ENCODE results near the gene ADORA1.

The ADORA1 gene

DNA sequence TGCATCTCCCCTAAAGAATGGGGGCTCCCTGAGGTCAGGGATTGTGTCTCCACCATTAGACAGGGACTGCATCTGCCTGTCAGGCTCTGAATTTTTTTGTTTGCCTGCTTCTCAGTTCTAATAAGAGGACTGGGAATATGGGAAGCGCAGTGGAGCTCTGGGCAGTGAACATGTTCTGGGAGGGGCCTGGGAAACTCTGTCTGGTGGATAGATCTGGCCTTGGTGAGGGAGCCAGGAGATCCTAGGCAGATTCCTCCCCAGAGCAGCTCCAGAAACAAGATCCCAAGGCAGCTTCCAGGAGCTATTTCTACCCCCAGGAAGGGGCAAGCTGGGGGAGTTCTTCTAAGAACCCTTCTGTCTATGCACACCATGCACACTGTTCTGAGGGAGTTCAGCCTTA is 29.1 kb upstream of the ADORA1 start:
- no peaks in the 10 kb centered on the region for H4K20me1 ChIP-seq (ENCODE audit: insufficient read depth, low read length)
- H3K36me3 ChIP-seq (ENCODE audit: insufficient read depth, low read length) = no peaks in the 10 kb centered on the region
- TF ChIP-seq, protein P1, sequence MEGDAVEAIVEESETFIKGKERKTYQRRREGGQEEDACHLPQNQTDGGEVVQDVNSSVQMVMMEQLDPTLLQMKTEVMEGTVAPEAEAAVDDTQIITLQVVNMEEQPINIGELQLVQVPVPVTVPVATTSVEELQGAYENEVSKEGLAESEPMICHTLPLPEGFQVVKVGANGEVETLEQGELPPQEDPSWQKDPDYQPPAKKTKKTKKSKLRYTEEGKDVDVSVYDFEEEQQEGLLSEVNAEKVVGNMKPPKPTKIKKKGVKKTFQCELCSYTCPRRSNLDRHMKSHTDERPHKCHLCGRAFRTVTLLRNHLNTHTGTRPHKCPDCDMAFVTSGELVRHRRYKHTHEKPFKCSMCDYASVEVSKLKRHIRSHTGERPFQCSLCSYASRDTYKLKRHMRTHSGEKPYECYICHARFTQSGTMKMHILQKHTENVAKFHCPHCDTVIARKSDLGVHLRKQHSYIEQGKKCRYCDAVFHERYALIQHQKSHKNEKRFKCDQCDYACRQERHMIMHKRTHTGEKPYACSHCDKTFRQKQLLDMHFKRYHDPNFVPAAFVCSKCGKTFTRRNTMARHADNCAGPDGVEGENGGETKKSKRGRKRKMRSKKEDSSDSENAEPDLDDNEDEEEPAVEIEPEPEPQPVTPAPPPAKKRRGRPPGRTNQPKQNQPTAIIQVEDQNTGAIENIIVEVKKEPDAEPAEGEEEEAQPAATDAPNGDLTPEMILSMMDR (IDR thresholded peaks at IDR 0.05; ENCODE audit: low read length) = no peak
- TF ChIP-seq EZH2 (IDR thresholded peaks at IDR 0.05; ENCODE audit: borderline replicate concordance, low read length) = no peak
- H3K4me2 ChIP-seq (ENCODE audit: low read length) = no peak overlapping the region
- H3K4me3 ChIP-seq (ENCODE audit: low read depth, low read length, poor library complexity, severe bottlenecking) = no peak overlapping the region
- H2AFZ ChIP-seq (ENCODE audit: low read length) = no peak overlapping the region
- H3K9ac ChIP-seq (ENCODE audit: low read length) = no peak overlapping the region
- H3K27ac ChIP-seq (ENCODE audit: low read depth, low read length, poor library complexity, severe bottlenecking) = no peak overlapping the region
- H3F3A ChIP-seq (ENCODE audit: insufficient read depth, low read length) = no peaks in the 10 kb centered on the region
- H3K4me1 ChIP-seq (ENCODE audit: insufficient read depth, low read length, severe bottlenecking) = no peaks in the 10 kb centered on the region
- H3K27me3 ChIP-seq (ENCODE audit: insufficient read depth, low read length) = peaks cover 10% of the 10 kb centered on the region
- H3K79me2 ChIP-seq (ENCODE audit: insufficient read depth, low read length) = no peaks in the 10 kb centered on the region
- H3K9me2 ChIP-seq (ENCODE audit: low read depth, low read length) = no peaks in the 10 kb centered on the region
- H3K9me3 ChIP-seq (ENCODE audit: low read length) = peaks cover 7% of the 10 kb centered on the region; the same call in 1 of the 2 replicates

DNA sequence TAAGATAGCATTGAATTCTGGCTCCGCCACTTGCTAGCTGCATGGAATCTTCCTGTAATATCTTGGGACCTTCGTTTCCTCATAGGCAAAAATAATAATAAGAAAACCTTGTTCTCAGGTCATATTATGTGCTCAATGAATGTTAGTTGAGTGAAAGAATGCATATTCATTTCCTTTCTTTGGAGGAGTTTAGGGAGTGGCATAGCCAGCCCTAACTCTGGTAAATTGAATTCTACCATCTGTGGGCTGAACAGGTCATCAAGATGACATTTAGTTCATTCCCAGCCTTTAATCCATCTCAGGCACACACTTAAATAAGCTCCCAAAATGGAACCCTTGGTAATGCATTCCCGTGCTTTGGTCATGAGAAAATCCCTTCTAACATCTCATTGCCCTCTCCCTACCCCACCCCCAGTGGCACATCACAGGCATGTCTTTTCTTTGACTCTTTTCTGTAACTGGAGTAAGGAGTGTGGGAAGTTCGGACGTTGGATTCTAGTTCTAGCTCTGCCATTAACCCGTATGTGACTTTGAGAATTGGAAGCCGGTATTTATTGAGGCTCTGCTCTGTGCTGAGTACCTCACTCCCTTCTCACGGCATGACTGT is 28.5 kb upstream of the ADORA1 start:
- Histone ChIP-seq H3K4me2 (ENCODE audit: low read length) (no peak overlapping the region), H3K9me3 (ENCODE audit: low read length) (peaks cover 7% of the 10 kb centered on the region; the same call in 1 of the 2 replicates), H3K27ac (ENCODE audit: low read depth, low read length, poor library complexity, severe bottlenecking) (no peak overlapping the region), H3K36me3 (ENCODE audit: insufficient read depth, low read length) (no peaks in the 10 kb centered on the region), H3K79me2 (ENCODE audit: insufficient read depth, low read length) (no peaks in the 10 kb centered on the region), H4K20me1 (ENCODE audit: insufficient read depth, low read length) (no peaks in the 10 kb centered on the region), H3K9me2 (ENCODE audit: low read depth, low read length) (no peaks in the 10 kb centered on the region), H2AFZ (ENCODE audit: low read length) (no peak overlapping the region), H3K4me3 (ENCODE audit: low read depth, low read length, poor library complexity, severe bottlenecking) (no peak overlapping the region), H3K27me3 (ENCODE audit: insufficient read depth, low read length) (peaks cover 10% of the 10 kb centered on the region), H3F3A (ENCODE audit: insufficient read depth, low read length) (no peaks in the 10 kb centered on the region), H3K4me1 (ENCODE audit: insufficient read depth, low read length, severe bottlenecking) (no peaks in the 10 kb centered on the region), H3K9ac (ENCODE audit: low read length) (no peak overlapping the region)
- TF ChIP-seq EZH2 (IDR thresholded peaks at IDR 0.05; ENCODE audit: borderline replicate concordance, low read length) = no peak
- TF ChIP-seq, protein P1 (IDR thresholded peaks at IDR 0.05; ENCODE audit: low read length) = no peak

DNA sequence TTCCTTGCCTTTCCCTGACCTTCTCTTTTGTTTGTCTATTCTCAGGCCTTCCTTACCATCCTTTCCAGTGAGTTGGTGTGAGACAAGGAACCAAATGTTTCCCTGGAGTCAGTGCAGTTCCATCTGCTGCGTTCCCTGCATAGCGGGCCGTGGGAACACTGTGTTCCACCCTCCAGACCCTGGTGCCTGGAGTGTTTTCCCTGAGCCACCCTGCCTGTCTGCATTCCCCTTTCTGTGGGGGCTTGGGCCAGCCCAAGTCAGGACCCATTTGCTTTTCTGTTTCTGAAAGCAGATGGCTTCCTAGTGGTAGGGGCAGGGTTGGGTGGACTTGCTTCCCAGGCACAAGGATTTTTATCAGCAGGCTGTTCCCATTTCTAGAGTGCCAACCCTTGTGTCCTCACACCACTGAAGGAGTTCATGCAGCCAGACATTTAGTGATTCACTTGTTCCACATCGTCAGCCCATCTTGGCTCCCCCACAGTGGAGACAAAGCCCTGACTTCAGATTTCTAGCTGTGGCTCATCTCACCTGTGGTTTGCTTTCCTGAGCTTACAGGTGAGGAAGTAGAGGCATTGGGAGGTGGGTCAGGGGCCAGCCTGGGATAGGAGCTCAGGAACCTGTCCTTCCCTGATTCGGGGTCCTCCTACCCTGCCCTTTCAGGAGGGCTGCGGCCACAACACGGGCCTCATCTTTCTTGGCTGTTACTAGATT is 27.6 kb upstream of the ADORA1 start:
- H3K36me3 ChIP-seq (ENCODE audit: insufficient read depth, low read length) = no peaks in the 10 kb centered on the region
- H3K9me2 ChIP-seq (ENCODE audit: low read depth, low read length) = no peaks in the 10 kb centered on the region
- TF ChIP-seq EZH2 (IDR thresholded peaks at IDR 0.05; ENCODE audit: borderline replicate concordance, low read length) = no peak
- TF ChIP-seq, protein P1 (IDR thresholded peaks at IDR 0.05; ENCODE audit: low read length) = no peak
- no peak overlapping the region for H3K4me2 ChIP-seq (ENCODE audit: low read length)
- H3K79me2 ChIP-seq (ENCODE audit: insufficient read depth, low read length) = no peaks in the 10 kb centered on the region
- H4K20me1 ChIP-seq (ENCODE audit: insufficient read depth, low read length) = no peaks in the 10 kb centered on the region
- peaks cover 6% of the 10 kb centered on the region; the same call in 1 of the 2 replicates for H3K9me3 ChIP-seq (ENCODE audit: low read length)
- no peaks in the 10 kb centered on the region for H3K4me1 ChIP-seq (ENCODE audit: insufficient read depth, low read length, severe bottlenecking)
- H3K9ac ChIP-seq (ENCODE audit: low read length) = no peak overlapping the region
- H3K27ac ChIP-seq (ENCODE audit: low read depth, low read length, poor library complexity, severe bottlenecking) = no peak overlapping the region
- H2AFZ ChIP-seq (ENCODE audit: low read length) = no peak overlapping the region
- no peaks in the 10 kb centered on the region; the same call in 1 of the 2 replicates for H3F3A ChIP-seq (ENCODE audit: insufficient read depth, low read length)
- H3K27me3 ChIP-seq (ENCODE audit: insufficient read depth, low read length) = peaks cover 10% of the 10 kb centered on the region
- no peak overlapping the region for H3K4me3 ChIP-seq (ENCODE audit: low read depth, low read length, poor library complexity, severe bottlenecking)

Measured in OCI-LY1 (cell line).